H1 (cell line): ENCODE results near the gene GTSE1. TPM values are rescaled to one million over a fixed set of nuclear protein-coding genes. Genes with fewer than 3 reads are reported as not detected.

Source experiments
- CTCF ChIA-PET: fragments of 300-600 bp; sonication (Branson Sonifier 250); formaldehyde crosslinking; loops from one replicate; lab custom pipeline; 2021; ENCODE audit not compliant: partially characterized antibody; lab: Charles Lee
- POLR2A ChIA-PET: fragments of 300-600 bp; sonication (Branson Sonifier 250); formaldehyde crosslinking; loops from one replicate; lab custom pipeline; 2021; ENCODE audit warnings: inconsistent platforms; ENCODE audit not compliant: partially characterized antibody; lab: Charles Lee
- DNase-seq, 2 experiments: peaks; one replicate each; pipeline versions ENCODE4 v3.0.0 to v3.0.0-alpha.2; 2010 to 2022; ENCODE audit warnings: low spot score in 2 of 2, low read depth in 1 of 2, mixed read lengths in 1 of 2
- FAIRE-seq: peaks from 2 replicates; lab custom pipeline; 2011; peaks lifted over from hg19 to GRCh38; lab: Jason Lieb, UNC
- H2AFZ ChIP-seq: 2 replicates; pipeline ENCODE4 v1.8.1; 2012; ENCODE audit warnings: low read length, inconsistent platforms
- H2AK5ac ChIP-seq: 2 replicates; pipeline ENCODE4 v1.6.1; 2013; ENCODE audit warnings: low read depth, low read length
- H2BK120ac ChIP-seq: replicated peaks from 2 replicates; pipeline ENCODE3; 2013; ENCODE audit warnings: low read depth, low read length, inconsistent platforms
- H2BK12ac ChIP-seq: 2 replicates; pipeline ENCODE4 v1.6.1; 2013; ENCODE audit warnings: low read depth, low read length
- H2BK15ac ChIP-seq: 2 replicates; pipeline ENCODE4 v1.6.1; 2013; ENCODE audit warnings: low read length
- H2BK20ac ChIP-seq: 2 replicates; pipeline ENCODE4 v1.6.1; 2013; ENCODE audit warnings: low read length
- H2BK5ac ChIP-seq: 2 replicates; pipeline ENCODE4 v1.6.1; 2013; ENCODE audit warnings: low read depth, low read length
- H3K14ac ChIP-seq: 2 replicates; pipeline ENCODE4 v1.6.1; 2013; ENCODE audit warnings: inconsistent platforms; ENCODE audit not compliant: insufficient read length
- H3K18ac ChIP-seq: 2 replicates; pipeline ENCODE4 v1.6.1; 2013; ENCODE audit warnings: low read length; ENCODE audit errors: extremely low read depth
- H3K23ac ChIP-seq: 2 replicates; pipeline ENCODE4 v1.6.1; 2013; ENCODE audit warnings: inconsistent platforms; ENCODE audit not compliant: insufficient read length
- H3K23me2 ChIP-seq: 2 replicates; pipeline ENCODE4 v1.6.1; 2013; ENCODE audit warnings: low read depth, low read length
- H3K27ac ChIP-seq: 2 replicates; pipeline ENCODE4 v1.6.1; 2011; ENCODE audit warnings: low read depth, low read length, inconsistent platforms
- H3K27me3 ChIP-seq, 4 experiments: replicated peaks in 1 of 4; 1 replicate in 1 of 4; 2 replicates in 3 of 4; pipeline versions ENCODE4 v1.6.1 to v1.8.1; 2011 to 2013; ENCODE audit warnings: low read length in 3 of 4, mild to moderate bottlenecking in 3 of 4, inconsistent platforms in 2 of 4, mixed read lengths in 2 of 4, moderate library complexity in 1 of 4; ENCODE audit not compliant: control insufficient read depth in 3 of 4, insufficient read depth in 3 of 4; ENCODE audit errors: extremely low read depth in 1 of 4
- H3K36me3 ChIP-seq, 4 experiments: 2 replicates each; pipeline versions ENCODE4 v1.6.1 to v1.8.1; 2011 to 2013; ENCODE audit warnings: mild to moderate bottlenecking in 4 of 4, low read length in 3 of 4, moderate library complexity in 2 of 4, control low read depth in 1 of 4, inconsistent platforms in 1 of 4; ENCODE audit not compliant: insufficient read depth in 4 of 4, control insufficient read depth in 2 of 4
- H3K4ac ChIP-seq: replicated peaks from 2 replicates; pipeline ENCODE3; 2013; ENCODE audit warnings: low read length, low read depth, mixed read lengths, inconsistent platforms; ENCODE audit not compliant: insufficient read length
- H3K4me1 ChIP-seq, 4 experiments: replicated peaks in 1 of 4; 1 replicate in 1 of 4; 2 replicates in 3 of 4; pipeline versions ENCODE4 v1.6.1 to v1.8.1; 2011 to 2013; ENCODE audit warnings: low read length in 3 of 4, inconsistent platforms in 2 of 4, mixed read lengths in 1 of 4; ENCODE audit not compliant: insufficient read depth in 4 of 4, control insufficient read depth in 3 of 4
- H3K4me2 ChIP-seq, 2 experiments: 2 replicates each; pipeline versions ENCODE4 v1.6.1 to v1.8.1; 2011 to 2013; ENCODE audit warnings: low read depth in 2 of 2, low read length in 2 of 2, control low read depth in 1 of 2, inconsistent platforms in 1 of 2, mild to moderate bottlenecking in 1 of 2; ENCODE audit not compliant: insufficient read depth in 1 of 2
- H3K4me3 ChIP-seq, 4 experiments: fragments of 200-600, 300-600 bp in 1 of 4; sonication (generic), shearing (Covaris generic), sonication (Bioruptor Twin) in 1 of 4; 2 replicates each; pipeline versions ENCODE4 v1.5.1 to v1.8.1; 2011 to 2016; ENCODE audit warnings: low read length in 4 of 4, low read depth in 3 of 4, control low read depth in 2 of 4, inconsistent platforms in 2 of 4, mild to moderate bottlenecking in 2 of 4, mixed read lengths in 1 of 4, moderate library complexity in 1 of 4; ENCODE audit not compliant: insufficient read depth in 2 of 4; ENCODE audit errors: extremely low read depth in 1 of 4
- H3K56ac ChIP-seq: replicated peaks from 2 replicates; pipeline ENCODE3; 2013; ENCODE audit warnings: low read depth, mild to moderate bottlenecking, mixed read lengths, low read length, inconsistent platforms; ENCODE audit not compliant: insufficient read length
- H3K79me1 ChIP-seq: 2 replicates; pipeline ENCODE4 v1.6.1; 2013; ENCODE audit warnings: low read depth, low read length, control low read depth
- H3K79me2 ChIP-seq, 2 experiments: 2 replicates each; pipeline versions ENCODE4 v1.6.1 to v1.8.1; 2012 to 2013; ENCODE audit warnings: low read length in 2 of 2, mild to moderate bottlenecking in 2 of 2, inconsistent platforms in 1 of 2; ENCODE audit not compliant: insufficient read depth in 2 of 2, control insufficient read depth in 1 of 2
- H3K9ac ChIP-seq, 4 experiments: replicated peaks in 1 of 4; 1 replicate in 1 of 4; 2 replicates in 3 of 4; pipeline versions ENCODE4 v1.6.1 to v1.8.1; 2011 to 2013; ENCODE audit warnings: low read depth in 3 of 4, low read length in 3 of 4, control low read depth in 2 of 4, mild to moderate bottlenecking in 2 of 4, moderate library complexity in 2 of 4, inconsistent platforms in 1 of 4; ENCODE audit errors: extremely low read depth in 1 of 4
- H3K9me3 ChIP-seq, 2 experiments: 2 replicates each; pipeline versions ENCODE4 v1.6.1 to v1.8.1; 2012 to 2013; ENCODE audit warnings: mild to moderate bottlenecking in 2 of 2, moderate library complexity in 2 of 2, control low read depth in 1 of 2, inconsistent platforms in 1 of 2, low read depth in 1 of 2, low read length in 1 of 2, mixed read lengths in 1 of 2; ENCODE audit not compliant: insufficient read depth in 2 of 2
- H4K20me1 ChIP-seq, 2 experiments: replicated peaks in 1 of 2; 2 replicates each; pipeline versions ENCODE3 to v1.8.1; 2011 to 2013; ENCODE audit warnings: inconsistent platforms in 2 of 2, low read length in 2 of 2, mild to moderate bottlenecking in 1 of 2; ENCODE audit not compliant: insufficient read depth in 2 of 2, control insufficient read depth in 1 of 2
- H4K5ac ChIP-seq: 2 replicates; pipeline ENCODE4 v1.6.1; 2013; ENCODE audit warnings: low read length, low read depth, mixed read lengths, inconsistent platforms; ENCODE audit not compliant: insufficient read length
- H4K8ac ChIP-seq: 2 replicates; pipeline ENCODE4 v1.8.0; 2013; ENCODE audit warnings: mild to moderate bottlenecking, moderate library complexity, low read length, inconsistent platforms; ENCODE audit not compliant: insufficient read depth; ENCODE audit errors: extremely low read depth
- H4K91ac ChIP-seq: replicated peaks from 2 replicates; pipeline ENCODE3; 2013; ENCODE audit warnings: low read length, mixed read lengths, inconsistent platforms; ENCODE audit not compliant: insufficient read length
- GABPA ChIP-seq: IDR thresholded peaks from 2 replicates; pipeline ENCODE4 v1.6.1; 2011; ENCODE audit warnings: mild to moderate bottlenecking, low read length, moderate library complexity, borderline replicate concordance; ENCODE audit not compliant: insufficient read depth
- POLR2A ChIP-seq, 2 experiments: IDR thresholded peaks; 1 replicate in 1 of 2; 2 replicates in 1 of 2; pipeline ENCODE4 v1.6.1; 2011; ENCODE audit warnings: low read depth in 2 of 2, low read length in 2 of 2, mild to moderate bottlenecking in 2 of 2; ENCODE audit errors: control extremely low read depth in 1 of 2
- WGBS, 2 experiments: shearing (Covaris generic) in 1 of 2; methylation state at CpG; one replicate each; pipeline versions ENCODE4 v1.1.6 to v1.1.7; 2013 to 2015; ENCODE audit warnings: low lambda C conversion rate in 2 of 2, mixed read lengths in 2 of 2, inconsistent platforms in 1 of 2, low coverage in 1 of 2, missing lambda C conversion rate in 1 of 2; ENCODE audit not compliant: insufficient replicate concordance in 2 of 2, insufficient coverage in 1 of 2, insufficient read length in 1 of 2; ENCODE audit errors: extremely low coverage in 1 of 2, missing lambda C conversion rate in 1 of 2; 5-methylcytosine and 5-hydroxymethylcytosine counted together
- polyA plus RNA-seq, 7 experiments: library from polyadenylated mRNA; depleted of rRNA in 3 of 7; stranded (reverse) in 5 of 7; unstranded in 2 of 7; fragments of >200 nt in 5 of 7; fragments of 200-250 nt in 2 of 7; gene quantifications; 1 replicate in 5 of 7; 2 replicates in 1 of 7; 4 replicates in 1 of 7; pipeline versions ENCODE4 v1.2.1 to v1.2.3, GENCODE V29; 2011 to 2013; ENCODE audit warnings: missing spikeins in 2 of 7, mixed read lengths in 2 of 7
- total RNA-seq: library from RNA; stranded (reverse); fragmentation: NEBNext Ultra II Directional; extraction: Animal tissue kit (Norgen Biotek cat#: 25700); gene quantifications from 2 replicates; pipeline ENCODE4 v1.2.1, GENCODE V29; 2021

The GTSE1 gene
- total and polyA plus RNA-seq, 2 of the 8 experiments (the other 6 are each of a cell fraction or from before 2014, with no cell fraction given) = 17.5 to 38.6 TPM

- ChIA-PET POLR2A (interaction anchor here (0.6 to 2.2 kb wide), 10 partner anchors 9 to 174 kb away, joined by 3 to 10 read pairs (median 4); partner anchors contain the start of genes PKDREJ and TTC38), CTCF (interaction anchor here (1.0 to 1.6 kb wide), 6 partner anchors 13 to 301 kb away, joined by 3 to 5 read pairs (median 3); partner anchors contain the start of gene PKDREJ)
- peaks cover 4 to 11% (median 5%) of the 10 kb centered on the region in 4 experiments; a peak in 4 of 7 replicates for H3K4me1 ChIP-seq
- H3K9ac ChIP-seq = peak overlapping the region in 2 of 4 experiments; percentile 49 to 51; a peak in 4 of 7 replicates
- peak overlapping the region; percentile 90 for H4K8ac ChIP-seq
- peaks cover 2 to 6% of the 10 kb centered on the region in 2 experiments for H4K20me1 ChIP-seq
- peak overlapping the region; percentile 83 for H4K5ac ChIP-seq
- no peak for DNase-seq
- H3K23me2 ChIP-seq = peaks cover 14% of the 10 kb centered on the region
- H3K14ac ChIP-seq = no peak overlapping the region
- H3K4me2 ChIP-seq = peak overlapping the region; percentile 87 to 96
- no peaks in the 10 kb centered on the region for H3K79me2 ChIP-seq
- no peak overlapping the region for H2BK120ac ChIP-seq
- H3K36me3 ChIP-seq = peaks cover 4 to 16% (median 11%) of the 10 kb centered on the region in 4 experiments; a peak in 6 of 8 replicates
- peaks cover 4% of the 10 kb centered on the region; the same call in 1 of the 2 replicates for H3K79me1 ChIP-seq
- no peak overlapping the region for H3K56ac ChIP-seq
- H2BK12ac ChIP-seq = no peak overlapping the region
- peak overlapping the region; percentile 60 to 87 (median 76); a peak in 6 of 8 replicates for H3K4me3 ChIP-seq
- H3K23ac ChIP-seq = no peak overlapping the region
- H2AFZ ChIP-seq = no peak overlapping the region
- no peak overlapping the region for H2BK20ac ChIP-seq
- no peaks in the 10 kb centered on the region for H3K27me3 ChIP-seq
- FAIRE-seq = no peak
- H2BK5ac ChIP-seq = peak overlapping the region; percentile 66; the same call in 1 of the 2 replicates
- H4K91ac ChIP-seq = peak overlapping the region; percentile 25
- no peak overlapping the region for H3K18ac ChIP-seq
- peak overlapping the region; percentile 82; the same call in 1 of the 2 replicates for H2AK5ac ChIP-seq
- H2BK15ac ChIP-seq = 0 out of 2 replicates have a peak overlapping the region, but pooled peaks have one; percentile 29
- no peak overlapping the region for H3K27ac ChIP-seq
- no peak overlapping the region for H3K4ac ChIP-seq
- H3K9me3 ChIP-seq = no peaks in the 10 kb centered on the region
- TF ChIP-seq POLR2A (IDR thresholded peaks at IDR 0.05; ENCODE audit: control extremely low read depth in 1 of 2, low read depth in 2 of 2, low read length in 2 of 2) (peak in 1 of 2 experiments; percentile 25; a peak in 1 of 3 replicates), GABPA (no peak)
- WGBS, 2 experiments = 74% methylated on average over 4 of the region's 4 CpGs; no CpG with 5 or more reads in 1 of the 2 experiments
Measured at GRCh38 chr22:46295277-46295971, 1.2 kb upstream of the GTSE1 start.
